ENCODE measurements around the gene WDR49. TPM values are rescaled to one million over a fixed set of nuclear protein-coding genes. Genes with fewer than 3 reads are reported as not detected.

Gene WDR49
- total and polyA plus RNA-seq, 10 of the 15 experiments (the other 5 are each of a cell fraction or from before 2014, with no cell fraction given) = 0.05 to 0.15 TPM; not detected in 8

- TF ChIP-seq NKRF (conservative IDR thresholded peaks at IDR 0.05) = no peak
Observed at GRCh38 chr3:167679526-167679925, 25.8 kb upstream of the WDR49 start (continued).

GRCh38 chr3:167675848-167676247, 22.1 kb upstream of the WDR49 start:
- CTCF ChIA-PET = interaction anchor here (3.9 kb wide), 1 partner anchor 9 kb away, joined by 24 read pairs; no protein-coding TSS in a partner anchor
- intact Hi-C loops (cut with micrococcal nuclease; ENCODE audit: unreplicated experiment) (no loop called here), in situ Hi-C loops (cut with MboI) (no loop called here)
- Histone ChIP-seq H2AFZ (ENCODE audit: control insufficient read depth, low read depth, low read length) (no peak overlapping the region), H3K27me3 (replicated peaks in 1 of 2; ENCODE audit: control insufficient read depth in 2 of 2, insufficient read depth in 2 of 2, low read length in 1 of 2) (no peaks in the 10 kb centered on the region), H3K79me2 (ENCODE audit: control insufficient read depth, insufficient read depth, low read length) (no peaks in the 10 kb centered on the region), H3K4me2 (ENCODE audit: control insufficient read depth, insufficient read depth) (no peak overlapping the region), H3K9ac (ENCODE audit: control insufficient read depth, insufficient read depth, low read length) (no peak overlapping the region), H3K36me3 (ENCODE audit: control insufficient read depth in 2 of 2, insufficient read depth in 2 of 2, low read length in 1 of 2) (peaks cover 0 to 12% of the 10 kb centered on the region in 2 experiments; a peak in 2 of 4 replicates), H3K9me3 (replicated peaks; ENCODE audit: control insufficient read depth, insufficient read depth, low read length) (no peaks in the 10 kb centered on the region; the same call in 2 of the 3 replicates), H3K27ac (ENCODE audit: control insufficient read depth, insufficient read depth) (no peak overlapping the region), H3K4me1 (ENCODE audit: control insufficient read depth, insufficient read depth, low read length) (no peaks in the 10 kb centered on the region), H4K20me1 (ENCODE audit: control insufficient read depth, insufficient read depth) (no peaks in the 10 kb centered on the region), H3K4me3 (no peak overlapping the region)
- no TSS peak for BruUV-seq (replicated peaks)
- no peak for TF ChIP-seq SRF (IDR thresholded peaks at IDR 0.05; ENCODE audit: low read depth in 2 of 2, low read length in 2 of 2)
- DNase-seq (ENCODE audit: low read depth, low spot score) (no peak), FAIRE-seq (no peak), ATAC-seq (no peak)
- SMC1A ChIA-PET (ENCODE audit: uncharacterized antibody, unreplicated experiment) = no interaction called here
- RAD21 ChIA-PET (ENCODE audit: unreplicated experiment) = no interaction called here
- WGBS (ENCODE audit: insufficient coverage, insufficient replicate concordance, low lambda C conversion rate, missing lambda C conversion rate) = 100% methylated on average over 1 of the region's 1 CpG
- POLR2A ChIA-PET = no interaction called here

- Histone ChIP-seq H3K9me3 (replicated peaks; ENCODE audit: control insufficient read depth, insufficient read depth, low read length) (no peaks in the 10 kb centered on the region; the same call in 2 of the 3 replicates), H3K4me3 (no peak overlapping the region), H3K4me2 (ENCODE audit: control insufficient read depth, insufficient read depth) (no peak overlapping the region), H3K27me3 (replicated peaks in 1 of 2; ENCODE audit: control insufficient read depth in 2 of 2, insufficient read depth in 2 of 2, low read length in 1 of 2) (no peaks in the 10 kb centered on the region), H3K36me3 (ENCODE audit: control insufficient read depth in 2 of 2, insufficient read depth in 2 of 2, low read length in 1 of 2) (peaks cover 0 to 12% of the 10 kb centered on the region in 2 experiments; a peak in 2 of 4 replicates), H2AFZ (ENCODE audit: control insufficient read depth, low read depth, low read length) (no peak overlapping the region), H3K79me2 (ENCODE audit: control insufficient read depth, insufficient read depth, low read length) (no peaks in the 10 kb centered on the region), H3K27ac (ENCODE audit: control insufficient read depth, insufficient read depth) (no peak overlapping the region), H3K9ac (ENCODE audit: control insufficient read depth, insufficient read depth, low read length) (no peak overlapping the region), H3K4me1 (ENCODE audit: control insufficient read depth, insufficient read depth, low read length) (no peaks in the 10 kb centered on the region), H4K20me1 (ENCODE audit: control insufficient read depth, insufficient read depth) (no peaks in the 10 kb centered on the region)
- ChIA-PET POLR2A (interaction anchor here (1.0 kb wide), 1 partner anchor 63 kb away, joined by 3 read pairs; the partner anchor contains the start of gene SERPINI1), CTCF (interaction anchor here (1.3 to 3.9 kb wide), 3 partner anchors 10 to 12 kb away, joined by 3 to 24 read pairs (median 5); no protein-coding TSS in a partner anchor), RAD21 (ENCODE audit: unreplicated experiment) (no interaction called here), SMC1A (ENCODE audit: uncharacterized antibody, unreplicated experiment) (interaction anchor here (1.0 to 1.8 kb wide), 2 partner anchors 11 to 29 kb away, joined by 3 to 5 read pairs; no protein-coding TSS in a partner anchor)
- intact Hi-C loops (cut with micrococcal nuclease; ENCODE audit: unreplicated experiment) (no loop called here), in situ Hi-C loops (cut with MboI) (no loop called here)
- DNase-seq (ENCODE audit: low read depth, low spot score) = no peak
- ATAC-seq = no peak
- TF ChIP-seq KDM1A (IDR thresholded peaks at IDR 0.05; ENCODE audit: borderline replicate concordance) = no peak
- TF ChIP-seq ZZZ3 (IDR thresholded peaks at IDR 0.05; ENCODE audit: control insufficient read depth, insufficient read length, low read depth) = no peak
- TF ChIP-seq BMI1 (IDR thresholded peaks at IDR 0.05; ENCODE audit: borderline replicate concordance) = no peak
- 94% methylated on average over 1 of the region's 1 CpG for WGBS (ENCODE audit: insufficient coverage, insufficient replicate concordance, low lambda C conversion rate, missing lambda C conversion rate)
- FAIRE-seq = no peak
- no TSS peak for BruUV-seq (replicated peaks)
Observed at GRCh38 chr3:167673221-167673620, 19.5 kb upstream of the WDR49 start.
